ENCODE data around the gene ABCC4. TPM values are rescaled to one million over a fixed set of nuclear protein-coding genes. Genes with fewer than 3 reads are reported as not detected.

ABCC4 gene
- total RNA-seq, 6 experiments from 2014 or later, result 24.7 to 28.4 (median 26.0) TPM

DNA sequence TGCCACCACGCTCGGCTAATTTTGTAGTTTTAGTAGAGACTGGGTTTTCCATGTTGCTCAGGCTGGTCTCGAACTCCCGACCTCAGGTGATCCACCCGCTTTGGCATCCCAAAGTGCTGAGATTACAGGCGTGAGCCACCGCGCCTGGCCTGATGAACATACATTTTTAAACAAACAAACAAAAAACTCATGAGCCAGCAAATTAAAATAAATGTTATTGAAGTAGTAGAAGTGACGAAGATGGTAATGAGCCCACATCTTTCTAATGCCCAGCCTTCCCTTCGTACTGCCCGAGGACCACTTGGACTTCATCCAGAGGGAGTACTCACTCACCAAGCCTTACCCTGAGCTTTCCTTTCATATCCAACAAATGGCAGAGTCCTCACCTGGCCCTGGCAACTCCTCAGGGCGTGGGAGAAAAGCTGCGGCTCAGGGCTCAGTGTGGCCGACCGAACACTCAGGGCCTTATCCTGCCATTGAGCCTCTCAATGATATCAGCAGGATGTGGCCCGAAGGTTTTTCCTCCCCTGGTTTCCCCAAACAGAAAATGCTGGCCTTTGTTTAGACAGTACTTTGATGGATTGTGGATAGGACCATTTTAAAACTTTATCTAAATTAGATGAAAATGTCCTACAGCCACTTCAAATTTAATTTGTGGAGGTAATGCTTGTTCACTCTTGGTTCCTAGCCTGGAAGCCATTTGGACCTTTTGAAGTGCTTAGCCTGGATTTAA lies 22.8 kb upstream of the ABCC4 start:
- no peaks in the 10 kb centered on the region for H3K9me3 Mint-ChIP-seq
- no peaks in the 10 kb centered on the region for H3K36me3 Mint-ChIP-seq (ENCODE audit: low read depth)
- H3K27ac Mint-ChIP-seq, result no peak overlapping the region
- DNase-seq, result no peak
- TF ChIP-seq, protein P1, sequence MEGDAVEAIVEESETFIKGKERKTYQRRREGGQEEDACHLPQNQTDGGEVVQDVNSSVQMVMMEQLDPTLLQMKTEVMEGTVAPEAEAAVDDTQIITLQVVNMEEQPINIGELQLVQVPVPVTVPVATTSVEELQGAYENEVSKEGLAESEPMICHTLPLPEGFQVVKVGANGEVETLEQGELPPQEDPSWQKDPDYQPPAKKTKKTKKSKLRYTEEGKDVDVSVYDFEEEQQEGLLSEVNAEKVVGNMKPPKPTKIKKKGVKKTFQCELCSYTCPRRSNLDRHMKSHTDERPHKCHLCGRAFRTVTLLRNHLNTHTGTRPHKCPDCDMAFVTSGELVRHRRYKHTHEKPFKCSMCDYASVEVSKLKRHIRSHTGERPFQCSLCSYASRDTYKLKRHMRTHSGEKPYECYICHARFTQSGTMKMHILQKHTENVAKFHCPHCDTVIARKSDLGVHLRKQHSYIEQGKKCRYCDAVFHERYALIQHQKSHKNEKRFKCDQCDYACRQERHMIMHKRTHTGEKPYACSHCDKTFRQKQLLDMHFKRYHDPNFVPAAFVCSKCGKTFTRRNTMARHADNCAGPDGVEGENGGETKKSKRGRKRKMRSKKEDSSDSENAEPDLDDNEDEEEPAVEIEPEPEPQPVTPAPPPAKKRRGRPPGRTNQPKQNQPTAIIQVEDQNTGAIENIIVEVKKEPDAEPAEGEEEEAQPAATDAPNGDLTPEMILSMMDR (IDR thresholded peaks at IDR 0.05), result no peak
- peaks cover 11% of the 10 kb centered on the region for H3K27me3 Mint-ChIP-seq (ENCODE audit: insufficient read depth)
- H3K4me1 Mint-ChIP-seq (ENCODE audit: low read depth), result no peaks in the 10 kb centered on the region
- H3K4me3 Mint-ChIP-seq, result no peak overlapping the region

DNA sequence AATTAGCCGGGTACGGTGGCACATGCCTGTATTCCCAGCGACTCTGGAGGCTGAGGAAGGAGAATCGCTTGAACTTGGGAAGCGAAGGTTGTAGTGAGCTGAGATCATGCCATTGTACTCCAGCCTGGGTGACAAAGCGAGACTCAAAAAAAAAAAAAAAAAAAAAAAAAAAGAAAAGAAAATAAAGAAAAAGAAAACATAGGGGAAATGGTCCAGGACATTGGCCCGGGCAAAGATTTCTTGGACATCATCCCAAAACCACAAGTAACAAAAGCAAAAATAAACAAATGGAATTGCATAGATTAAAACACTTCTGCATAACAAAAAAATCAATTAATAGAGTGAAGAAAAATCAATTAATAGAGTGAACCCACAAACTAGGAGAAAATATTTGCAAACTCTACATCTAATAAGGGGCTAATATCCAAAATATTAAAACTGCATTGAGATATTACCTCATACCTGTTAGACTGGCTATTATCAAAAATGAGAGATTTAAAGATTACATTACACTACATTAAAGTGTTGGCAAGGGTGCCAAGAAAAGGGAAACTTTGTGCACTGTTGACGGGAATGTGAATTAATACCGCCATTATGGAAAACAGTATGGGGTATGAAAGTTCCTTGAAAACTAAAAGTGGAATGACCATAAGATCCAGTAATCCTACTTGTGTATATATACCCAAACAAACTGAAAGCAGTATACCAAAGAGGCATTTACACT lies 18.5 kb upstream of the ABCC4 start:
- H3K36me3 Mint-ChIP-seq (ENCODE audit: low read depth), result no peaks in the 10 kb centered on the region

DNA sequence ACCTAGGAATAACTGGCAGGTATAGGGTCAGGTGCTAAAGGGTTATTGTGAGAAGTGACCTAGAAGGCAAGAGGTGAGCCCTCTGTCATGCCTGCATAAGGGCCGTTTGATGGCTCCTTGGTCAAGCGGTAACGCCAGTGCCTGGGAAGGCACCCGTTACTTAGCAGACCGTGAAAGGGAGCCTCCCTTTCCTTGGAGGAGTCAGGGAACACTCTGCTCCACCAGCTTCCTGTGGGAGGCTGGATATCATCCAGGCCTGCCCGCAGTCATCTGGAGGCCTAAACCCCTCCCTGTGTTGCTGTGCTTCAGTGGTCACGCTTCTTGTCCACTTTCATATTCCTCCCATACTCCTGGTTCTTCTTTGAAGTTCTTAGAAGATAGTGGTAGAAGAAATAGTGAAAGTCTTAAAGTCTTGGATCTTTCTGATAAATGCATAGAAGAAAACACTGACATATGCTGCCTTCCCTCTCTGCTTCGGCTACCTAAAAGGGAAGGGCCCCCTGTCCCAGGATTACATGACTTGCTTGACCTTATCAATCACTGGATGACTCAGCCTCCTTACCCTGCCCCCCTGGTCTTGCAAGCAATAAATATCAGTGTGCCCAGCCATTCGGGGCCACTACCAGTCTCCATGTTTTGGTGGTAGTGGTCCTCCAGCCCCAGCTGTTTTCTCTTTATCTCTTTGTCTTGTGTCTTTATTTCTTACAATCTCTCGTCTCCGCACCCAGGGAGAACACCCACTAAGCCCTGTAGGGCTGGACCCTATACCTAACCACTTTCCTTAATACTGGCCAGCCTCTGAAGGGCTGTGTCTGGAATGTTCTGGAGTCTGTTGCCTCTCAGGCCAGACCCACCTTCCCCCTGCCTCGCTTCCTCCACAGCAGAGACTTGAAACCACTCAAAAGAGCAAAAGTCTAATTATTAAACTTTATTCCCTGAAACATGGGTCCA lies 16.1 kb upstream of the ABCC4 start:
- no peaks in the 10 kb centered on the region for H3K9me3 Mint-ChIP-seq
- peaks cover 8% of the 10 kb centered on the region for H3K27me3 Mint-ChIP-seq (ENCODE audit: insufficient read depth)
- H3K4me1 Mint-ChIP-seq (ENCODE audit: low read depth), result 0 out of 2 replicates have a peak, but pooled peaks cover 4% of the 10 kb centered on the region
- no peaks in the 10 kb centered on the region for H3K36me3 Mint-ChIP-seq (ENCODE audit: low read depth)
- TF ChIP-seq, protein P1 (IDR thresholded peaks at IDR 0.05), result no peak
- H3K27ac Mint-ChIP-seq, result no peak overlapping the region
- DNase-seq, result no peak
- H3K4me3 Mint-ChIP-seq, result no peak overlapping the region

More for the DNA sequence above, 18.5 kb upstream of the ABCC4 start:
- Mint-ChIP-seq H3K9me3 (no peaks in the 10 kb centered on the region), H3K27ac (no peak overlapping the region), H3K4me1 (ENCODE audit: low read depth) (no peaks in the 10 kb centered on the region), H3K27me3 (ENCODE audit: insufficient read depth) (peaks cover 5% of the 10 kb centered on the region), H3K4me3 (no peak overlapping the region)
- DNase-seq, result no peak
- TF ChIP-seq, protein P1 (IDR thresholded peaks at IDR 0.05), result no peak

DNA sequence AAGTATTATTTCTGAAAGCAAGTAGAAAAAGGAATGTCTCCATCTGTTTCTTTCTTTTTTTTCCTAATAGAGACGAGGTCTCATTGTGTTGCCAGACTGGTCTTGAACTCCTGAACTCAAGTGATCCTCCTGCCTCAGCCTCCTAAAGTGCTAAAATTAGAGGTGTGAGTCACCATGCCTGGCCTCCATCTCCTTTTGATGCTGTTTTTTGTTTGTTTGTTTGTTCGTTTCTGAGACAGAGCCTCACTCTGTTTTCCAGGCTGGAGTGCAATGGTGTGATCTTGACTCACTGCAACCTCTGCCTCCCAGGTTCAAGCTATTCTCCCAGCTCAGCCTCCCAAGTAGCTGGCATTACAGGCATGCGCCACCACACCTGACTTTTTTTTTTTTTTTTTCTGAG lies 14.5 kb upstream of the ABCC4 start:
- DNase-seq, result no peak
- Mint-ChIP-seq H3K9me3 (no peaks in the 10 kb centered on the region), H3K36me3 (ENCODE audit: low read depth) (no peaks in the 10 kb centered on the region), H3K4me3 (no peak overlapping the region), H3K27ac (no peak overlapping the region), H3K27me3 (ENCODE audit: insufficient read depth) (peaks cover 4% of the 10 kb centered on the region), H3K4me1 (ENCODE audit: low read depth) (0 out of 2 replicates have a peak, but pooled peaks cover 4% of the 10 kb centered on the region)
- TF ChIP-seq, protein P1 (IDR thresholded peaks at IDR 0.05), result no peak

DNA sequence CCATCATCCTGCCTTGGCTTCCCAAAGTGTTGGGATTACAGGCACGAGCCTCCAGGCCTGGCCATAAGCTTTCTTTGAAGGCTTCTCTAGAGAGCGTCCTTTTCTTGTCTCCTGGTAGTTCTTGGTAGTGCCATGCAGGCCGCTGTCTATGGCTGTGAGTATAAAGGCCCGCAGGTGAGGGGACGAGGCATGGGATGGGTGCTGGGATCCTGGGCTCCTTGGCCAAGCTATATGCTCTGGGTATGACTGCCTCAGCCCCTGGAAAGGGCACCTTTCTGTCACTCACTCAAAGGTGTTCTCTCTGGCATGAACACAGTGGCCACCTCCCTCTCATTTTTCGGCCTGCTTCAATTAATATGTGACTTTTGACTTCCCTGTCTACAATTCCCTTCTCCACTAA lies 6.3 kb upstream of the ABCC4 start:
- H3K27me3 Mint-ChIP-seq (ENCODE audit: insufficient read depth), result peaks cover 2% of the 10 kb centered on the region
- no peak overlapping the region for H3K4me3 Mint-ChIP-seq
- TF ChIP-seq, protein P1 (IDR thresholded peaks at IDR 0.05), result no peak
- peaks cover 5% of the 10 kb centered on the region for H3K4me1 Mint-ChIP-seq (ENCODE audit: low read depth)
- no peaks in the 10 kb centered on the region for H3K9me3 Mint-ChIP-seq
- no peak for DNase-seq
- no peak overlapping the region for H3K27ac Mint-ChIP-seq
- no peaks in the 10 kb centered on the region for H3K36me3 Mint-ChIP-seq (ENCODE audit: low read depth)

All from HFFc6 (cell line).